ENCODE measurements around the gene USP43.

- TF ChIP-seq EZH2phosphoT487 (IDR thresholded peaks at IDR 0.05; ENCODE audit: low read depth) (no peak), CTCF (IDR thresholded peaks at IDR 0.05; ENCODE audit: low read depth, low read length) (no peak)
Measured at GRCh38 chr17:9693755-9694154, 48.4 kb downstream of the USP43 start.

Measured in OCI-LY3 (cell line).